ENCODE results near the gene ST3GAL4. TPM values are rescaled to one million over a fixed set of nuclear protein-coding genes. Genes with fewer than 3 reads are reported as not detected.

The ST3GAL4 gene
- total and polyA plus RNA-seq, 8 donors = 30.2 to 38.8 (median 34.6) TPM

GRCh38 chr11:126436209-126436755, 80.8 kb downstream of the ST3GAL4 start:
- Histone ChIP-seq H3K9me3 (no peaks in the 10 kb centered on the region), H3K36me3 (no peaks in the 10 kb centered on the region), H3K4me3 (no peak overlapping the region), H3K27me3 (no peaks in the 10 kb centered on the region), H3K27ac (no peak overlapping the region), H3K4me1 (peaks cover 8 to 9% of the 10 kb centered on the region in 2 donors)
- TF ChIP-seq, protein P1, sequence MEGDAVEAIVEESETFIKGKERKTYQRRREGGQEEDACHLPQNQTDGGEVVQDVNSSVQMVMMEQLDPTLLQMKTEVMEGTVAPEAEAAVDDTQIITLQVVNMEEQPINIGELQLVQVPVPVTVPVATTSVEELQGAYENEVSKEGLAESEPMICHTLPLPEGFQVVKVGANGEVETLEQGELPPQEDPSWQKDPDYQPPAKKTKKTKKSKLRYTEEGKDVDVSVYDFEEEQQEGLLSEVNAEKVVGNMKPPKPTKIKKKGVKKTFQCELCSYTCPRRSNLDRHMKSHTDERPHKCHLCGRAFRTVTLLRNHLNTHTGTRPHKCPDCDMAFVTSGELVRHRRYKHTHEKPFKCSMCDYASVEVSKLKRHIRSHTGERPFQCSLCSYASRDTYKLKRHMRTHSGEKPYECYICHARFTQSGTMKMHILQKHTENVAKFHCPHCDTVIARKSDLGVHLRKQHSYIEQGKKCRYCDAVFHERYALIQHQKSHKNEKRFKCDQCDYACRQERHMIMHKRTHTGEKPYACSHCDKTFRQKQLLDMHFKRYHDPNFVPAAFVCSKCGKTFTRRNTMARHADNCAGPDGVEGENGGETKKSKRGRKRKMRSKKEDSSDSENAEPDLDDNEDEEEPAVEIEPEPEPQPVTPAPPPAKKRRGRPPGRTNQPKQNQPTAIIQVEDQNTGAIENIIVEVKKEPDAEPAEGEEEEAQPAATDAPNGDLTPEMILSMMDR (IDR thresholded peaks at IDR 0.05) = no peak
- ATAC-seq (no peak), DNase-seq (no peak)
- intact Hi-C loops (cut with DNase I) = loop anchor here in 1 of 2 donors (10.0 kb wide), 1 partner anchor 121 kb away; no protein-coding TSS in a partner anchor

DNA sequence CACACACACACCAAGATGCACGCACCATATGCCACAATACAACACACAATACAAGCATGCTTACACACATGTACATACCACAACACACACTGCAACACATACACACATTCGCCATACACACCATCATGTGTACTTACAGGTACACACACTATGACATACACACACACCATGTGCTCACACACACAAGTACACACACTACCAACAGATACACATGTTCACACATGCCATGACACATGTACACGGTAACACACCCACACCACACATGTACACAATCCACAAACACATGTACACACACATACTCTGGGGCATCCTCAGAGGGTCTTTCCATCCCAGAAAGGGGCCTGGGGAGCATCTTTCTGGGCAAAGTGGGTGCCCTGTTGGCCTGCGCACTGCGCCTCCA, 82.2 kb downstream of the ST3GAL4 start:
- Histone ChIP-seq H3K9me3 (no peaks in the 10 kb centered on the region), H3K27me3 (peaks cover 0 to 4% of the 10 kb centered on the region in 2 donors), H3K36me3 (no peaks in the 10 kb centered on the region), H3K4me3 (no peak overlapping the region), H3K4me1 (peaks cover 4 to 9% of the 10 kb centered on the region in 2 donors), H3K27ac (no peak overlapping the region)
- no peak for DNase-seq
- intact Hi-C loops (cut with DNase I) = loop anchor here in 1 of 2 donors (10.0 kb wide), 1 partner anchor 123 kb away; no protein-coding TSS in a partner anchor
- ATAC-seq = no peak
- TF ChIP-seq, protein P1 (IDR thresholded peaks at IDR 0.05) = no peak

GRCh38 chr11:126438272-126438671, 82.8 kb downstream of the ST3GAL4 start:
- DNase-seq (peak in 1 of 4 donors; percentile 47), ATAC-seq (no peak)
- TF ChIP-seq, protein P1 (IDR thresholded peaks at IDR 0.05) = no peak
- H3K27me3 ChIP-seq = peaks cover 0 to 7% of the 10 kb centered on the region in 2 donors
- no peaks in the 10 kb centered on the region for H3K9me3 ChIP-seq
- peaks cover 4 to 9% of the 10 kb centered on the region in 2 donors for H3K4me1 ChIP-seq
- intact Hi-C loops (cut with DNase I) = loop anchor here in 1 of 2 donors (10.0 kb wide), 1 partner anchor 123 kb away; no protein-coding TSS in a partner anchor
- no peak overlapping the region for H3K4me3 ChIP-seq
- no peak overlapping the region for H3K27ac ChIP-seq
- H3K36me3 ChIP-seq = no peaks in the 10 kb centered on the region

- DNase-seq (no peak), ATAC-seq (no peak)
- Histone ChIP-seq H3K36me3 (no peaks in the 10 kb centered on the region), H3K9me3 (no peaks in the 10 kb centered on the region), H3K4me3 (no peak overlapping the region), H3K27ac (no peak overlapping the region), H3K27me3 (peaks cover 0 to 7% of the 10 kb centered on the region in 2 donors), H3K4me1 (peaks cover 4 to 9% of the 10 kb centered on the region in 2 donors)
- intact Hi-C loops (cut with DNase I) = loop anchor here in 1 of 2 donors (10.0 kb wide), 1 partner anchor 124 kb away; no protein-coding TSS in a partner anchor
- TF ChIP-seq, protein P1 (IDR thresholded peaks at IDR 0.05) = no peak
These were observed 83.2 kb downstream of the ST3GAL4 start for GRCh38 chr11:126438691-126439090.

DNA sequence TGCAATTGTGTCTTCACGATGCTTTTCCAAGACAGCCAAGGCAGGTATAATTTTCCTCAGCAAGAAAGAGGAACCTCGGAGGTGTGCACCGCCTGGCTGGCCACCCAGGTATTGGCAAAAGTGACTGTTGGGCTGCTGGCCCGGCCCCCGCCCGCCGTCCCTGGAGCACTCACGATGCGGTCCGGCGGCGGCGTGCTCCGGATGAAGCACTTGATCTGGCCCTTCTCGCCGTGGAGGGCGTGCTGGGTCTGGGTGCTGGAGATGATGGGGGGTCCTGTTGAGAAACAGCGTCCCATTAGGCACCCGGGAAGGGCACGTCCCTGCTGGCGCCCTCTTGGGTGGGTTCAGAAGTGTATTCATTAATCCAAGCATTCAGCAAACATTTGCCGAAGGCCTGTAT, 84.8 kb downstream of the ST3GAL4 start:
- intact Hi-C loops (cut with DNase I) = no loop called here
- H3K4me1 ChIP-seq = peaks cover 4 to 9% of the 10 kb centered on the region in 2 donors
- DNase-seq (peak in 1 of 4 donors; percentile 73), ATAC-seq (peak; percentile 22)
- no peaks in the 10 kb centered on the region for H3K9me3 ChIP-seq
- TF ChIP-seq, protein P1 (IDR thresholded peaks at IDR 0.05) = no peak
- H3K27me3 ChIP-seq = peaks cover 0 to 7% of the 10 kb centered on the region in 2 donors
- H3K27ac ChIP-seq = no peak overlapping the region
- H3K4me3 ChIP-seq = no peak overlapping the region
- H3K36me3 ChIP-seq = no peaks in the 10 kb centered on the region

Data from left lung (tissue), 10 donors.